GM19395 (cell line): Measurements from ENCODE around the gene METTL13.
A peak's percentile ranks its signal among the peaks of the same experiment; 100 is the strongest.

ENCODE experiments used
- ATAC-seq: cut with Tn5 transposase; IDR thresholded peaks from one replicate; pipeline ENCODE4 v1.9.1; 2021; ENCODE audit warnings: mild to moderate bottlenecking, moderate library complexity; ENCODE audit not compliant: unreplicated experiment

Gene METTL13, protein sequence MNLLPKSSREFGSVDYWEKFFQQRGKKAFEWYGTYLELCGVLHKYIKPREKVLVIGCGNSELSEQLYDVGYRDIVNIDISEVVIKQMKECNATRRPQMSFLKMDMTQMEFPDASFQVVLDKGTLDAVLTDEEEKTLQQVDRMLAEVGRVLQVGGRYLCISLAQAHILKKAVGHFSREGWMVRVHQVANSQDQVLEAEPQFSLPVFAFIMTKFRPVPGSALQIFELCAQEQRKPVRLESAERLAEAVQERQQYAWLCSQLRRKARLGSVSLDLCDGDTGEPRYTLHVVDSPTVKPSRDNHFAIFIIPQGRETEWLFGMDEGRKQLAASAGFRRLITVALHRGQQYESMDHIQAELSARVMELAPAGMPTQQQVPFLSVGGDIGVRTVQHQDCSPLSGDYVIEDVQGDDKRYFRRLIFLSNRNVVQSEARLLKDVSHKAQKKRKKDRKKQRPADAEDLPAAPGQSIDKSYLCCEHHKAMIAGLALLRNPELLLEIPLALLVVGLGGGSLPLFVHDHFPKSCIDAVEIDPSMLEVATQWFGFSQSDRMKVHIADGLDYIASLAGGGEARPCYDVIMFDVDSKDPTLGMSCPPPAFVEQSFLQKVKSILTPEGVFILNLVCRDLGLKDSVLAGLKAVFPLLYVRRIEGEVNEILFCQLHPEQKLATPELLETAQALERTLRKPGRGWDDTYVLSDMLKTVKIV

DNA sequence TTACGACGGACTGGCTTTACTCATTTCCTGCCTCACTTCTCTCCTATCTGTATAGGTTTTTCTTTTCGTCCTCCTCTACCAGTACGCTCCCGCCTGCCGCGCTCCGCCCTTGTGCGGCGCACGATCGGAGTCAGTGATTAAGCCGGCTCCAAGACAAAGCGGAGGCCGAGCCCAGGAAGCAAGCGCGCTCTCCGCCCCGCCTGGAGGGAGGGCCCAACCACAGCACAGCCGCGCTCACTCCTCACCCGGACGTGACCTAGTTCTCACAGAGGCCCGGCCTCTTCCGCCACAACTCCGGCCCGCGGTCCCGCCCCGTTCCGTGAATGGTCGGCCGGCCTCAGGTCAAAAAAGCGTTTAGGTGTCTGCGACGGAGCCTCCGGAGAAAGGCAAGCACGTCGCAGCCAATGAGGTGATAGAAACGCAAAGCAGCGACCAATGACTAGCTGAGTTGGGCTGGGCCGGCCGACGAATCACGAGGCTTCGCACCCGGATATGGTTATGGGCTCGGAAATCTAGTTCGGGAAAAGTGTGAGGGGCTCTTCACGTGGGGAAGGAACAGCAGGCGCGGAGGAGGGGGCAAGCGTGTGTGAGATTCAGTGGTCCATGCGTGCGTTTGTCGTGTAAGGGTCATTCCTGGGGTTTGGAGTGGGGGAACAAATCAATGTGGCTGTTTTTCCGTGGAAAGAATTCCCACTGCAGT is at the start of gene METTL13:
METTL13 (plus strand) TSS at position 485 of the 700 bp plus-strand sequence. CDS start 308 bp downstream, outside the sequence.
- peak; percentile 99 for ATAC-seq

DNA sequence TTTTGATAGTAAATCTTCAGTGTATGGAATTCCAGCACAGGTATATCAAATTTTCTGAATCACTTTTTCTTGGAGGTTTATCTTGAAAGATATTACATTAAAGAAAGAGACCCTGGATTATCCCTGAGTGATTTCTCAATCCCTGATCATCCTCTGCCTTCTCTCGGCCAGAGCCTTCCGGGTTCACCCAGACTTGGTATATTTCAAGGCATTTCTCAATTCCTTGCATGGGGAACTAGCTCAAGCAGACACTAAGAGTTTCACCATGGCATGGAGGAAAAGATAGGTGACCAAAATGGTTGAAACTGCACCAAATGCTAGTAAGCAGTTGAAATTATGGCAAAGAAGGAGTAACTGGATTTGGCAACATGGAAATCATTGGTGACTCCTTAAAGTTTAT is 45.3 kb upstream of the METTL13 start:
- no peak for ATAC-seq

DNA sequence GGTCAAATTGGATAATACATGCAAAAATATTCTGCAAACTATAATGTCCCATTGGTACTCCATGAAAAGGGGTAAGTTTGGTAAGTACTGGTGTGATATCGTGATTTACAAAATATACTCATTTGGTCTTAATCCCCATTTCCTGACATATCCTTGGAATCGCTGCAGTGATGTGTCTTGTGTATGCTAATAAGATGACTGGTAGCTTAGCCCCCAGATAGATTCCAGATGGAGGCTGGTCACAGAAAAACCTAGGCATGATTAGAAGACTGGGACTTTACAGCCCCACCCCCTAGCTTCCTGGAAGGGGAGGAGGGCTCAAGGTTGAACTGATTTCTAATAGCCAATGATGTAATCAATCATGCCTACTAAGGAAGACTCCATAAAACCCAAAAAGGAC is 42.5 kb upstream of the METTL13 start:
- ATAC-seq: no peak

DNA sequence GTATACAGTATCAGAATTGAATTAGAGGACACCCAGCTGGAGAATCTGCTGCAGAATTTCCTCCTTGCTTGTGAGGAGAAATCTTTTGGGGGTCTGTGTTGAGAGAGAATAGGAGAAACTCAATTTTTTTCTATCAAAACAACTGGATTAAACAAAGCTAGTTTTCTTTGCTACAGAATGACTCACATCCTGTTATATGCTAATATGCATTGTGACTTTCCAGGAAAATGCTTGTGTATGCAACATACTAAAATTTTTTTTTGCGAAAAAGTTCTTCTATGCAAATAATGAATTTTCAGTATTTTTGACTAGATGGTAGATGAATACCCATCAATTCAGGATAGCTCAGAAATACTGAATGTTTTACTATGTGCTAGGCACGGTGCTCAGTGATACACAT is 41.8 kb upstream of the METTL13 start:
- no peak for ATAC-seq

DNA sequence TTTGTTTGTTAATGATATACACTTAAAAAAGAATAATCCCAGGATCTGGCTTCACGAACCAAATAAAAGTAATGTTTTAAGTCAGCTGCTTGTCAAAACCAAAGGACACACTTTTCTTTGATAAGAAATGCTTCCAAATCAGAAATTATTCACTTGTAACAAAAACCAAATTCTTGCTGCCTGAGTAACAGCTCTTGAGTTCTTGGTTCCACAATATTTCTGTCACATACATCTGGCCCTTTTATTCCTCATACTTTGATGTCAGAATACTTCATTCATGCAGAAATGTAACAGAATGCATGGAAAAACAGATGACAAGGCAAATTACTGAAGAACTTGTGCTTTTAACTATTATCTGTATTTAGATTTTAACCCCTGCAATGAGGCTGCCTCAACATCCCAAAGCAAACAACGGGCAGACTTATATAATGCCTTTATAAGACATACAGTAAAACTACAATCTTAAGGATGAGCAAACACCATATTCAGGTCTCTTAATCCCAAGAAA is 41.0 kb upstream of the METTL13 start:
- ATAC-seq: no peak

DNA sequence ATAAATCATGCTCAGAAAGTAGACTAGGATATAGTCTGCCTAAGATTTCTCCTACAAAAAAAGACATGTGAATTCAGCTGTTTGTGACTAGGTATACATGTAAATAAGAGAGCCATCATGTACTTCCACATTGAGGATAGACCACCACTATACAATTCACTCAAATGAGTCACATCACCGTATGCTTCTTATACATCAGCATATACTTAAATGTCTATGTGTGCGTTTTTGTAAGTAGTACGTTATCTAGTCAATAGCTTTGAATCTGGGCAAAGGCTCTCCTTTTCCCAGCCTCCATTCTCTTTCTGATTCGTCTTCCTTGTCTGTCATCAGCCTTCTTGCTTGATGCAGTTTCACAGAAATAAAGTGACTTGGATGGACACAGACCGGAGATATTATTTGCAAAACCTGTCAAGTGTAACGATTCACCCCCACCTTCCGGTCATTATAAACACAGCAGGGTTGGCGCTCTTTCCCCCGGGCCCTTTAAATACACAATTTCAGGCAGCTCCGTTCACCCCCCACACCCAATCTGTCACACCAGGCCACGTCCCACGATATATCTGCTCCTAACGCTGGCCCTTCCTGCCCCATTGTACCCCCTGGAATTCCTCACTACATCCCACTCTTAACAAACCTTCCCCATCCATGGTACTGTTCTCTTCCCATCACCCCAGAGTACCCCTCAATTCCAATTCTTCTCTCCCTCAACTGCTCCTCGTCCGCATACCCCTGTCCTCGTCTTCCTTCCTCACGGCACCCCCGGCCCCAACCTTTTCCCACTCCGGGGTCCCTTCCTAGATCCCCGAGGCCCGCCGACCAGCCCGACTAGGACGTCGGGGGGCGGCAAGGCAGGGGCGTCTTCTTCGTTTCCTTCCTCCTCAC is 40.2 kb upstream of the METTL13 start:
- peak; percentile 42 for ATAC-seq

DNA sequence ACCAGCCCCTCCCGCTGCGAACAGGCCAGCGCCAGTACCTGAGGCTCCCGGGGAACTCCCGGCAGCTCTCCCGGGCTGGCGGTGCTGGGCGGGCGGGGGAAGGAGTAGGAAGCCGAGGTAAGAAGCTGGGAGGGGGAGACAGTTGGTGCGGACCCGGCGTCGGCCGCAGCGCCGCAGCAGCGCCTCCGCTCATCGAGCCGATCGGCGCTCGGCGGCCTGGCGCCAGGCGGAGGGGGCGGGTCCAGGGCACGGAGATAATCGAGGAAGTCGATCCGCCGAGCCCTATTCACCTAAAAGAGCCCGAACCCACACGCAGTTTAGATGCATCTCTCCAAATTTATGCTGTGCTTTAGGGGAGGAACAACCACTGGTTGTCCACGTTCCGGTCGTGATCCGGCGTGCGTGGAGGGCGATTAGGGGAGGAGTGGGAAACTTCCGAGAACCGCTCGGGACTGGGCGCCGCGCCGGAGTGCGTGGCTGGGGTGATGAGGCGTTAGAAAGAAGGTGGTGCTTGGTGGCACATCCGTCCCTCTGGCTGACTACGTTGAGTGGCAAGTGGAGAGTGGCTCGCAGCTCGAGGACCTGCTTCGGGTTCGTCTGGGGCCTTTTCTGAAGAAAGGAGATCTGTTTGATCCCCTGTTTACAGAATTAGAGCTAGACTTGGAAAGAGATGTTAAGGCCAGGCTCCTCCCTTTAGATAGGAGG is 39.4 kb upstream of the METTL13 start, which contains the start of gene VAMP4:
VAMP4 (minus strand) TSS at position 194 of the 705 bp plus-strand sequence. CDS start 3,651 bp downstream, outside the sequence.
- peak; percentile 92 for ATAC-seq

DNA sequence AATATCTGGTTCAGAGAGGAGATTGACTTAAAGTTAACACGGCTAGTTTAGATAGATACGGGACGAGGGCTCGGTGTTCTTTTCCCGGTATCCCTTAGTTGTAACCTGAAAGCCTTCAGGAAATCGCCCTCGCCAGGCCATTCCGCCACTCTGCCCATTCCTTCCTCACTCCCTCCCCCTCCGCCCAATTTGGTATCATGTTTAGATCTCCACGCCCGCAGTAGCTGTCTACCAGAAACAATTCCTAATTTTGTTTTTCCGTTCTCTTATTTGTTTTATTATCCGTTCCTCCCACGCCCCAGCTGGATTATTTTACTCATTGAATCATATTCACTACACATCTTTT is 38.9 kb upstream of the METTL13 start:
- ATAC-seq: peak; percentile 5

DNA sequence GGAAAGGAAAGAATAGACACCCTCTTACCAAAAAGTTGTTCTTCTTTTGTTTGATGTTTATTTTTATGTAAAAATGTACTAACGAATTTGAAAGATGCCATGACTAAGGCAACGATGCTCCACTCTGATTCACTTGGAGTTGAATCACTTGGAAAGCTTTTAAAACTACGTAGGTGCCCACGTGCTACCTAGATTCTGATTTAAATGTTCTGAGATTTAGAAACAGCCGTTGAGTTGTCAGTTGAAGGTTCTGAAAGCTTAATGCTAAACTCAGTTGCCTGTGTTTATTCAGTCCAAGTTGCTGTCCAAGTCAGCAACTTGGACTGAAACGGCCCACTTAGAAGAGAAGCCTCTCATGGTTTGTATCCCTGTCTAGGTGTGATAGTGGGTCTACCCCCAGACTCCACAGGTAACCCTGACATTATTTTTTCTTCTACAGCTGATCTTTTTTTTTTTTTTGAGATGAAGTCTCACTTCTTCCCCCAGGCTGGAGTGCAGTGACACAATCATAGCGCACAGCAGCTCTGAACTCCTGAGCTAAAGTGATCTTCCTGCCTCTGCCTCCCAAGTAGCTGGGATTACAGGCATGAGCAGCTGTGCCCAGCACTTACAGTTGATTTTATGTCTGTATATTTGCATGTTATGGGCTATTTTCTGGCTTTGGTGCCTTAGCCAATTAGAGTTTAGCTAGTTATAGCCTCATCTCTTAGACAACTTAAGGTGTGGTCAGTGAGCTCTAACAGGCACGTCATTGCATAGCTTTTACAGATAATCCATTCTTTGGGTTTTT is 38.2 kb upstream of the METTL13 start:
- no peak for ATAC-seq

DNA sequence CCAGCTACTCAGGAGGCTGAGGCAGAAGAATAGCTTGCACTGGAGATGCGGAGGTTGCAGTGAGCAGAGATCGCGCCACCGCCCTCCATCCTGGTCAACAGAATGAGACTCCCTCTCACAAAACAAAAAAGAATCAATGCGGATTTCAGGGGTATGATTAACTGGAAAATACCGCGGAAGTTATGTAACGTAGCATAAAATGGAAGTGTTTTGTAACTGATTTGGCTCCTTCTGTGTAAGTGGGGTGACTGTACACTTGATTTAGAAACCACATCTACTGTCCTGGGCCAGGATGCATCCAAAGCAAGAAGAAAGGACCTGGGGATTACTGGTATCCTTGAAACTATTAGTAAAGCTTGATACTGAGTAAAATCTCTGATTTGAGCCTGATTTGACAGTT is 36.5 kb upstream of the METTL13 start:
- ATAC-seq: no peak

DNA sequence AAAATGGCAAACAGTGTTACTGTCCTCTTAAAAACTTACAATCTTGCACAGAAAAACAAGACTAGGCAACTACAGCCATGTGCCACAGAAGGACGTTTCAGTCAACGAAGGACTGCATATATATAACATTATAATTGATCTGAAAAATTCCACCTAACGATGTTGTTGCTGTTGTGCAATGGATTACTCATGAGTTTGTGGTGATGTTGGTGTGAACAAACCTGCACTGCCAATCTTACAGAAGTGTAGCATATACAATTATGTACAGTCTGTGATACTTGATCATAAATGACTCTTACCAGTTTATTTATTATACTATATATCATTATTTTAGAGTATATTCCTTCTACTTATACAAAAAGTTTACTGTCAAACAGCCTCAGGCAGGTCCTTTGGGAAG is 32.8 kb upstream of the METTL13 start:
- ATAC-seq: no peak

DNA sequence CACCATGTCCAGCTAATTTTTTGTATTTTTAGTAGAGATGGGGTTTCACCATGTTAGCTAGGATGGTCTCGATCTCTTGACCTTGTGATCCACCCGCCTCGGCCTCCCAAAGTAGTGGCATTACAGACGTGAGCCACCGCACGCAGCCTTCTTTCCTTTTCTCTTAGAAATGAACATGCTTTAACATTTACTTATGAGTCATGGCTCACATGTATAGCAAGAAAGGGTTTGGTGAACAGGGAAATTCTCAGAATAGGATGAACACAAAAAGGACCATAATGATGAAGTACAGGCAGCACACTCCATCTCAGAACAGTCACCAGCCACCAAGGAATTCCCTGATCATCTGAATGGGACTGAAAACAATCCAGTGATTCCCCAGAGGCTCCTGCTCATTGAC is 30.2 kb upstream of the METTL13 start:
- no peak for ATAC-seq

DNA sequence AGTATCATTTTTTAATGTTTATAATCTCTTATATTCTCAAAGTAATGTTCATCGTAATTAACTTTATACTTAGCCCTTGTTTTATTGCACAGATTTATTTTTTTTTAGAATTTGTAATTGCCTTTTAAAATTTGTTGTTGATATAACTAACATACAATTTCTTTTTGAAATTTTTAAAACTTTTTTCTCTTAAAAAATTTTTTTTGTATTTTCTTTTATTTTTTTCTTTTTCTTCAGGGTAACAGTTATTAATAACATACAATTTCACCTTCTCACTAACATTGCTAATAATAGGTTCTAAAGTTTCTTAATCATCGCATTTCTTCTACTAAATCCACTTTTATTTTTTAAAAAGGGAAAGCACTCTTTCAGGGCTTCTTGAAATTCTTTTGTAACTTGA is 28.3 kb upstream of the METTL13 start:
- no peak for ATAC-seq

DNA sequence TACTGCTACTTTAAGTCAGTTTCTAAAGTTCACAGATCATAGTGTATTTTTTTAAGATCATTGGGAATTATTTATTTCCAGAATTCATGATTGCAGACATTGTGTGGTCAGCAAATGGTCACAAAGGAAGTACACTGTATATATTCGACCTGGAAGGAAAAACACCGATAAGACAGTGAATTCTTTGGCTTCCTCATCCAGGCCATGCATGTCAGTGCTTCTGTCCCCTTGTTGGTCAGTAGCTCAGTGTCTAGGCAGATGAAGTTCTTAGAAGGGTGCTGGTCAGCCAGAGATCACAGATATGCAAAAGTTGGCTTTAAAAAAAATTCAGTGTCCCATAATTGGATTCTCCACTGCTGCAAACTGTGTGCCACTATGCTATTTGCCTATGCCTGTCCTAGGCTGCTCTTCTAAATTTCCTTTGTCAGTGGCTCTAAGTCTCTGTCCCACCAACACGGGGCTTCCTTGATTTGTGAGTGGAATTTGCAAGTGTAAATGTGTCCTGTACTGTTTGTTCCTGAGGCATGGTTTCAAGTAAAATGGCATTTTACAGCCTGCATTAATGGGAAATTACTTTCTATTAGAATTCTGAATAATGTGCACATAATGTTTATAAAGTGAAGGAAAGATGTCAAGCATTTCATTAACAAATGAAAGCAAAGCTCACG is 27.6 kb upstream of the METTL13 start:
- ATAC-seq: no peak

DNA sequence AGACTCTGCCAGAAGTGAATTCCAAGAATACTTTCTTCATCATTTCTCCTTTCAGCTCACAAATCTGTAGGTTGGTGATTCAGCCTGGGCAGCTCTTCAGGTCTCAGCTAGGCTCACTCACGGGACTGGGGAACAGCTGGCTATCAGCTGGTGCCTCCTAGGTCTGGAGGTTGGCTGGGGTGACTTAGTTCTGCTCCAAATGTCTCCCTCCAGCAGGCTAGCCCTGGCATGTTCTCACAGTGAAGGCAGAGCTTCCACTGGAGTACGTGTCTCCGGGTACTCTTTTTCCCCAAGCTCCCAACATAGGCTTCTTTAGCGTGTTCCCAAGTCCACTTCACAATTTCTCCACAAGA is 27.1 kb upstream of the METTL13 start:
- ATAC-seq: no peak

DNA sequence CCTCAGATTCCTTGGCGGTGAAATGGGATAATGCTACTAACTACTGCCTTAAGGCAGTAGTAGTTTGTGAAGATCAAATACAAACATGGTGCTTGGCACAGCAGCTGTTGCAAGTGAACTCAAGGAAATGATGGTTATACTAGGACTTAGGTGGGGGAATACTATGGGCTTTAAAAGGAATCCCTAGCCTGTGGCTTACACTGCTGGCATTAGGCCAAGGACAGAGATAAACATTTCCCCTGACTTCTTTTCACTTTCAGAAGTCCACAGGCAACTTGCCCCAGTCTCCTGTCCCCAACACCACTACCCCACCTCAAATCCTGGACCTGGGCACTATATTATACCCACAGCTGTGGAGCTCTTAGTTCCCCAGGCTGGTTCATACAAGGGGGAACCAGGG is 26.5 kb upstream of the METTL13 start:
- ATAC-seq: no peak

DNA sequence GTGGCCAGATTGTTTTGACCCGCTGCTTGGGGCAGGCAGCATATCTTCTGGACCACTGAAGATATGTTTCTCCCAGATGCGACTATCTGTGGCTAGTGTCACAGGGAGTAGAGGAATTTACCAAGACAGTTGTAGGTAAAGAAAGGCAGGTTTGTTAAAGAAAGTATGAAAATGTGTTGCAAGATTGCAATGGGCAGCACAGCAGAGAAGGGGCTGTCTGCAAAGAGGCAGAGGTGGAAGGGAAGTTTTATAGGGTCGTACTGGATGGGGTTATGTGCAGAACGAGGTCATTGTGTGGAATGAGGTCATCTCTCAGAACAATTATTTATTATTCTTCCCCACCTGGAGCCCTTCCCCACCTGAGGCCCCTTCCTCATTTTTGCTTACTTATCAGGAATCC is 24.6 kb upstream of the METTL13 start:
- ATAC-seq: no peak

DNA sequence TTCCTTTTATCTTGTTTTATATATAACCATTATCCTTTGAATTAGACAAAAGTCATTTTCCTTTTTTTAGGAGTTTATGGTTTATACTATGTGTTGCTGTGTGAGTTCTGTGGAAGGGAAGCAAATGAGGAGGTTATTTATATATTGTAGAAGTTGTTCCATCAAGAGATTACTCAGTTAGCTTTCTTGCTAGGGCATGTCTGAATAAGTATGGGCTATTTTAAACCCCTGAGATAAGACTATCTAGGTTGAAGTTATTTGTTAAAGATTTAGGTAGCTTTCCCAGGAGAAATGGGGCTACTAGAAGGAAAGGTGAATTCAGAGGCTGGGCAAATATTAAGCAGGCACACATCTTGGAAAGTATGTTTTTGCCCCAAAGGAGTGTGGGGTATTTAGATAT is 23.4 kb upstream of the METTL13 start:
- no peak for ATAC-seq

DNA sequence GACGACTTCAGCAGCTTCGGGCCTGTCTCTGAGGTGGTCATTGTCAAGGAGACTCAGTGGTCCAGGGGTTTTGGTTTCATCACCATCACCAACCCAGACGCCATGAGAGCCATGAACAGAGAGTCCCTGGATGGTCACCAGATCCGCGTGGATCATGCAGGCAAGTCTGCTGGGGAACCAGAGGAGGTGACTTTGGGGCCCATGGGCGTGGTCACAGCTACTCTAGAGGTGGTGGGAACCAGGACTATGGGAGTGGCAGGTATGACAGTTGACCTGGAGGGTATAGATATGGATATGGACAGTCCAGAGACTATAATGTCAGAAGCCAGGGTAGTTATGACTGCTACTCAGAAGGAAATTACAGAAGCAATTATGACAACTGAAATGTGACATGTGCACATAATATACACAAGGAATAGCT is 19.3 kb upstream of the METTL13 start:
- ATAC-seq: no peak
